Muscle of leg (tissue), 11 donors: ENCODE data around the gene VIL1. TPM values are rescaled to one million over a fixed set of nuclear protein-coding genes. Genes with fewer than 3 reads are reported as not detected.

Experiments used
- DNase-seq: peaks from one replicate; pipeline ENCODE4 v3.0.0; 2013
- H3K27ac ChIP-seq: one replicate; pipeline ENCODE4 v1.5.1; 2013; ENCODE audit warnings: mild to moderate bottlenecking, low read length, control low read depth
- H3K27me3 ChIP-seq: one replicate; pipeline ENCODE4 v1.6.1; 2013; ENCODE audit warnings: low read length; ENCODE audit not compliant: control insufficient read depth, insufficient read depth
- H3K36me3 ChIP-seq: one replicate; pipeline ENCODE4 v1.6.1; 2013; ENCODE audit warnings: low read length; ENCODE audit not compliant: control insufficient read depth, insufficient read depth
- H3K4me1 ChIP-seq: one replicate; pipeline ENCODE4 v1.6.1; 2013; ENCODE audit warnings: low read length; ENCODE audit not compliant: control insufficient read depth, insufficient read depth
- H3K4me3 ChIP-seq: one replicate; pipeline ENCODE4 v1.5.1; 2013; ENCODE audit warnings: low read length, control low read depth
- H3K9me3 ChIP-seq: replicated peaks from 2 replicates; pipeline ENCODE4 v1.6.1; 2013; ENCODE audit warnings: low read depth, low read length; ENCODE audit not compliant: control insufficient read depth
- WGBS: methylation state at CpG from one replicate; pipeline ENCODE4 v1.1.5; 2013; ENCODE audit warnings: missing lambda C conversion rate; ENCODE audit not compliant: insufficient coverage; 5-methylcytosine and 5-hydroxymethylcytosine counted together
- polyA plus RNA-seq, 8 donors: library from polyadenylated mRNA; unstranded; fragments of 120-200 nt; gene quantifications; one replicate each; pipeline versions ENCODE4 v1.2.1 to v1.2.3, GENCODE V29; 2013; ENCODE audit warnings: inconsistent platforms in 1 of 8, low replicate concordance in 1 of 8; ENCODE audit not compliant: insufficient read length in 8 of 8, insufficient read depth in 1 of 8
- total RNA-seq: library from RNA; stranded (reverse); fragments of 120-200 nt; gene quantifications from one replicate; pipeline ENCODE4 v1.2.4, GENCODE V29; 2013

VIL1 gene
- total and polyA plus RNA-seq, 9 donors, result 0.12 to 19.1 (median 0.45) TPM; not detected in 3

DNA sequence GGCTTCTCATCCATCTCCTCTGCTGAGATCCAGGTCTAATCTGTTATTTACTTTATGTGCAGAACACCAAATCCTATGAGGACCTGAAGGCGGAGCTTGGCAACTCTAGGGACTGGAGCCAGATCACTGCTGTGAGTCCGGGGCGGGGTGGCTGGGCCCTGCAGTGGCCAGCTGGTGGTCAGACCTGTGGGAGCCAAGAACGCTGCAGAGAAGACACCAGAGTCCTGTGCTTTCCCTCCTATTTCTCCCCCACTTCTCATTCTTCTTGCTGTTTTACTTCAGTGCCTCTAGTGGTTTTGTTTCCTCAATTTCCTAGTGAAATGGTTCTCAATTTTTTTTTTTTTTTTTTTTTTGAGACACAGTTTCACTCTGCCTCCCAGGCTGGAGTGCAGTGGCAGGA, 19.7 kb downstream of the VIL1 start:
- Histone ChIP-seq H3K9me3 (no peaks in the 10 kb centered on the region), H3K4me3 (no peak overlapping the region), H3K27ac (no peak overlapping the region), H3K27me3 (no peaks in the 10 kb centered on the region), H3K4me1 (peaks cover 8% of the 10 kb centered on the region), H3K36me3 (no peaks in the 10 kb centered on the region)
- WGBS, result 13% methylated on average over 3 of the region's 4 CpGs
- peak; percentile 21 for DNase-seq

DNA sequence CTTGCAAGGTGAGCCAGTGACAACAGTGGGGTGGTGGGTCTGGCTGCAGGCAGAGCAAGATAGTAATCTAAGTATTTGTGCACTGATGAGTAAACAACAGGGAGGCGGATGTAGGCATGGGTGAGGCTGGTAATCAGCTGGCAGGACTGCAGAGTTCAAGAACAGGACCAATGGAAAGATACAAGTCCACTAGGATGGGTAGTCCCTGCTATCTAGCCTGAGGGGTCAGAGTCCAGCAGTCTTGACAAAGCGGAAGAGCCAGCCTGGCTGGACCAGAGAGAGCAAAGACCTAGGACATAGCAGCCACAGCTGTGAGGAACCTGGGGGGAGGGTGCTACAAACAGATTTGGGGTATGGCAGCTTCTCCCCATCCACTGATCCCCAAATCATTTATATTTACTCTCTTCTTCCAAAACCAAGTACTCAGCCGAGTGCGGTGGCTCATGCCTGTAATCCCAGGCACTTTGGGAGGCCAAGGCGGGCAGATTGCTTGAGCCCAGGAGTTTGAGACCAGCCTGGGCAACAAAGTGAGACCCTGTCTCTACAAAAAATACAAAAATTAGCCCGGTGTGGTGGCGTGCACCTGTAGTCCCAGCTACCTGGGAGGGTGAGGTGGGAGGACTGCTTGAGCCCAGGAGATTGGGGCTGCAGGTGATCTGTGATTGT, 25.9 kb downstream of the VIL1 start:
- no peak for DNase-seq
- Histone ChIP-seq H3K27ac (no peak overlapping the region), H3K36me3 (peaks cover 25% of the 10 kb centered on the region), H3K4me3 (no peak overlapping the region), H3K27me3 (no peaks in the 10 kb centered on the region), H3K4me1 (no peaks in the 10 kb centered on the region), H3K9me3 (no peaks in the 10 kb centered on the region)
- WGBS, result 95% methylated on average over 7 of the region's 7 CpGs

DNA sequence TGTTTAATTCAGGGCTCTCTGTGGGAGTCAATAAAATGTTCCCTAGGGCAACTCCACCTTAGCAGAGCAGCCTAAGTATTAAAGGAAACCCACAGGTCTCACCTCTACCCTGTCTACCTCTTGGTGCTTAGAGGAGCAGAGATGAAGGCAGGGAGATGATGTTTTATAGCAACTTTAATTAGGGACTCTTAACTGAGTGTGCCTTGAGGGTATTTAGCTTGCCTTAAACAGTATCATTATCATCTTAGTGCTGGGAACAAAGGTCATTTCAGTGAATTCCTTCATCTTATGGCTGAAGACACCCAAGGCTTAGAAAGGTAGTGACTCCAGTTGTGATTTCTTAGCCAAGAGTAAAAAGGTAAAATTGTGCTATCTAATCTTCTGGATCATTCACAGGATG, 26.7 kb downstream of the VIL1 start:
- H3K27me3 ChIP-seq, result no peaks in the 10 kb centered on the region
- H3K4me3 ChIP-seq, result no peak overlapping the region
- no peak overlapping the region for H3K27ac ChIP-seq
- no peaks in the 10 kb centered on the region for H3K9me3 ChIP-seq
- DNase-seq, result no peak
- no peaks in the 10 kb centered on the region for H3K4me1 ChIP-seq
- H3K36me3 ChIP-seq, result peaks cover 30% of the 10 kb centered on the region

DNA sequence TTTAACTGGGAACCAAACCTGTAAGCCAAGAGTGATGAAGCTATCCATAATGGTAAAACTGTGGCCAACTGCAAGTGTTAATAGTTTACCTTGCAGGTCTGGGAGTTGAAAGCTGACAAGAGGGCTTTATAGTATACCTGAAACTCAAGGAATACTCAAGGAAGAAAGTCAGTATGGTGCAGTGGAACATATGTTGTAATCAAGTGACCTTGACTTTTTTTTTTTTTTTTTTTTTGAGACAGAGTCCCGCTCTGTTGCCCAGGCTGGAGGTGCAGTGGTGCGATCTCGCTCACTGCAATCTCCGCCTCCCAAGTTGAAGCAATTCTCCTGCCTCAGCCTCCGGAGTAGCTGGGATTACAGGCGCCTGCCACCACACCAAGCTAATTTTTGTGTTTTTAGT, 27.6 kb downstream of the VIL1 start:
- peaks cover 30% of the 10 kb centered on the region for H3K36me3 ChIP-seq
- WGBS, result 100% methylated on average over 1 of the region's 6 CpGs

DNA sequence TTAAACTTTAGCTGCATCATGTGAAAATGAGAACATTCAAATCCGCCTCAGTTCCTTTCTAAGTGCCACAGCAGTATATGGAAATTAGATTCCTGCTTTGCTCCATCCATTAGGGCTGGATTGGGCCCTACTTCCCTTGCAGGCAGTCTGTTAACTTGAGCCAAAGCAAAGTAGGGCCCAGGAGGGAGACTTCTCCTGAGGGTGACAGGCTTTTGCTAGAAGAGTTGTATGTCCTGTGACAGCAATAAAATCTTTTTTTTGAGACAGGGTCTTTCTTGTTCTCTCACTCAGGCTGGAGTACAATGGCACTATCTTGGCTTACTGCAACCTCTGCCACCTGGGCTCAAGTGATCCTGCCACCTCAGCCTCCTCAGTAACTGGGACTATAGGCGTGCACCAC, 28.1 kb downstream of the VIL1 start:
- WGBS, result no CpG with 5 or more reads among the region's 2 CpGs
- no peaks in the 10 kb centered on the region for H3K4me1 ChIP-seq
- H3K36me3 ChIP-seq, result peaks cover 30% of the 10 kb centered on the region
- DNase-seq, result no peak
- no peak overlapping the region for H3K4me3 ChIP-seq
- H3K27me3 ChIP-seq, result no peaks in the 10 kb centered on the region
- H3K9me3 ChIP-seq, result no peaks in the 10 kb centered on the region
- H3K27ac ChIP-seq, result no peak overlapping the region

More for the DNA sequence above, 27.6 kb downstream of the VIL1 start:
- no peak for DNase-seq
- no peaks in the 10 kb centered on the region for H3K27me3 ChIP-seq
- H3K9me3 ChIP-seq, result no peaks in the 10 kb centered on the region
- no peak overlapping the region for H3K4me3 ChIP-seq
- H3K27ac ChIP-seq, result no peak overlapping the region
- H3K4me1 ChIP-seq, result no peaks in the 10 kb centered on the region

DNA sequence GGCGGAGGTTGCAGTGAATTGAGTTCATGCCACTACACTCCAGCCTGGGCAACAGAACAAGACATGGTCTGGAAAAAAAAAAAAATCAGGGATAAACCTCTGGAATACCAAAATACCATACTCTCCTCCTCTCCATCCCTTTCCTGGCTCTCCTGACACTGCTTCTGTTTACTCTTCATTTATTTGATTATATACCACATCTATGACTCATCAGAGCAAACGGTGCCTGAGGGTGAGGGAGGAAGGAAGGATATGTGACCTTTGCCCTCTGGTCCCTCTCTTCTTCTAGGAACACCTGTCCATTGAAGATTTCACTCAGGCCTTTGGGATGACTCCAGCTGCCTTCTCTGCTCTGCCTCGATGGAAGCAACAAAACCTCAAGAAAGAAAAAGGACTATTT, 30.0 kb downstream of the VIL1 start:
- H3K4me1 ChIP-seq, result no peaks in the 10 kb centered on the region
- H3K4me3 ChIP-seq, result no peak overlapping the region
- H3K36me3 ChIP-seq, result peaks cover 30% of the 10 kb centered on the region
- H3K27ac ChIP-seq, result no peak overlapping the region
- no peaks in the 10 kb centered on the region for H3K9me3 ChIP-seq
- H3K27me3 ChIP-seq, result no peaks in the 10 kb centered on the region
- no peak for DNase-seq
- no CpG with 5 or more reads among the region's 3 CpGs for WGBS

DNA sequence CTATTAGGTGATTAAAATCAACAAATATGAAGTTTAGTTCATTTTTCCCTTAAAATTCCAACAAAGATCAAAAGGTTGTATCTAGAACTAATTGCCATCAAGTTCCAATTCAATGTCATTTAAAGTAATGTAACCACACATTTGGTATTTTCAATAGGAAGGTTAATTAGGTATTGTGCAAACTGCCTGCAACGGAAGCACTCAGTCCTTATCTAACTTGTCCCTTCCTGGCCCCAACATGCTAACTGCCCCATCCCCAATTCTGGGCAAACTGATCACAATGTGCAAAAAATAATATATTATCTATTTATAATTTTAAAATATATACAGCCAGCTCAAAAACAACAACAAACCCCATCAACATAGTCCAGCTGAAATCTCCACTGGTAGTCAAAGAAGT, 33.2 kb downstream of the VIL1 start:
- Histone ChIP-seq H3K27me3 (no peaks in the 10 kb centered on the region), H3K9me3 (no peaks in the 10 kb centered on the region), H3K4me3 (no peak overlapping the region), H3K4me1 (no peaks in the 10 kb centered on the region), H3K36me3 (peaks cover 40% of the 10 kb centered on the region), H3K27ac (no peak overlapping the region)
- no peak for DNase-seq
- no CpG with 5 or more reads among the region's 1 CpG for WGBS

DNA sequence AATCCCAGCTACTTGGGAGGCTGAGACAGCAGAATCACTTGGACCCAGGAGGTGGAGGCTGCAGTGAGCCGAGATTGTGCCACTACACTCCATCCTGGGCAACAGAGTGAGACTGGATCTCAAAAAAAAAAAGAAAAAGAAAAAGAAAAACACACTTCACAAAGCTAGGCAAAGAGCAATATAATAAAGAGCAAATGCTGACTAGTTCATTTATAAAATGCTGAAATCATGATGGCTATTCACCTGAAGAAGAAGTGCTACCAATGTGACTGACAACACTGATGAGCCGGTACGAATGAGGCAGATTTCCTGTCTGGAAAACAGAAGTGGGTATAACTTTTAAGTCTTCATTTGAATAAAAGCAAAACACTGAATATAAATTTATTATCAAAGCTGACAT, 37.9 kb downstream of the VIL1 start:
- WGBS, result no CpG with 5 or more reads among the region's 3 CpGs
- Histone ChIP-seq H3K4me3 (no peak overlapping the region), H3K4me1 (no peaks in the 10 kb centered on the region), H3K36me3 (peaks cover 23% of the 10 kb centered on the region), H3K27ac (no peak overlapping the region), H3K9me3 (no peaks in the 10 kb centered on the region), H3K27me3 (no peaks in the 10 kb centered on the region)
- DNase-seq, result no peak

DNA sequence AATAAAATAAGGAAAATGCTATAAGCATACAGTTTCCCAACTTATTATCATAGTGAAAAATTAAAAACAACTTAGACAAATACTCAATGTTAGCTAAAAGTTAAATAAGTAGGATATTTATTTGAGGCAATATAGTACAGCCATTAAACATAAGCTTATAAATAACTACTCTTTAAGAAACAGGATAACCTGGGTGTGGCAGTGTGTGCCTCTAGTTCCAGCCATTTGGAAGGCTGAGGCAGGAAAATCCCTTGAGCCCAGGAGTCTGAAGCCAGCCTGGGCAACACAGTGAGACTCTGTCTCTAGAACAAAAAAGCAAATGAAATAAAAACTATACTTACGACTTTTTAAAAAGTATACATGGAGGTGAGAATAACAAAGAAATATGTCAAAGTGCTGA, 39.7 kb downstream of the VIL1 start:
- Histone ChIP-seq H3K4me1 (no peaks in the 10 kb centered on the region), H3K27ac (no peak overlapping the region), H3K27me3 (no peaks in the 10 kb centered on the region), H3K4me3 (no peak overlapping the region), H3K9me3 (no peaks in the 10 kb centered on the region), H3K36me3 (peaks cover 27% of the 10 kb centered on the region)
- DNase-seq, result no peak
- WGBS, result no CpG with 5 or more reads among the region's 1 CpG

DNA sequence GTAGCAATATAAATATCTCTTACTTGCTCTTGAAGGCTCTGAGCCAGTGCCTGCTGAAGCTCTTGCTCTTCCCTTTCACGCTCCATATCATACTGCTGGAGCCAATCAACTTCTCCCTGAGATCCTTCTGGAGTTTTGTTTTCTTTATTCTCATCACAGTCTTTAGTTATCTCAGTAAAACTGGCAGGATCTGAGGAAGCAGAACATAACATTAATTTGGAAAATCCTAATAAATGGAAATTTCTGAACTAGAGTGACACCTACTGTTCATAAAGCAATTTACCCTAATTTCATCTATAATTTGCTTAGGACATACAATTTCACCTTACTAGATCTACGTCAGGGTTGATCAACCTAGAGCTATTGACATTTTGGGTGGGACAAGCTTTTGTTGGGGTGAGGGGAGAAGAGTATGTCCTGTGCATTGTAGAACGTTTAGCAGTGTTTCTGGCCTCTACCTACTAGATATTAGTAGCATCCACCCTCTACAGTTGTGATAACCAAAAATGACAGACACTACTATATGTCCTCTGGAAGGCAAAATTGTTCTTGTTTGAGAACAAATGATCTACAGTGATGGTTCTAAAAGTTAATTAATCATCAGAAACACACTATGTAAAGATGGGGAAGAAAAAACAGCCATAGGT, 47.2 kb downstream of the VIL1 start:
- Histone ChIP-seq H3K9me3 (no peaks in the 10 kb centered on the region), H3K4me1 (no peaks in the 10 kb centered on the region), H3K27ac (no peak overlapping the region), H3K4me3 (no peak overlapping the region), H3K27me3 (no peaks in the 10 kb centered on the region), H3K36me3 (peaks cover 23% of the 10 kb centered on the region)
- no CpG with 5 or more reads among the region's 3 CpGs for WGBS
- peak; percentile 53 for DNase-seq
